Neural cell (in vitro differentiated cells): Measurements from ENCODE around the gene EVL. TPM values are rescaled to one million over a fixed set of nuclear protein-coding genes. Genes with fewer than 3 reads are reported as not detected.

Source experiments
- H2AFZ ChIP-seq: fragments of 200-600, 300-800 bp; sonication (generic), shearing (Covaris generic); 2 replicates; pipeline ENCODE4 v1.6.0; 2014; ENCODE audit warnings: low read depth, mild to moderate bottlenecking, antibody characterized with exemption, low read length, moderate library complexity
- H3F3A ChIP-seq: fragments of 200-600 bp; shearing (Covaris generic); 2 replicates; pipeline ENCODE4 v1.6.1; 2016; ENCODE audit warnings: mild to moderate bottlenecking, moderate library complexity, mixed read lengths, antibody characterized with exemption, low read length; ENCODE audit not compliant: insufficient read depth, poor library complexity, severe bottlenecking
- H3K27ac ChIP-seq: fragments of 200-600, 300-800 bp; sonication (generic), shearing (Covaris generic); 2 replicates; pipeline ENCODE4 v1.5.1; 2014; ENCODE audit warnings: mild to moderate bottlenecking, low read length, moderate library complexity
- H3K27me3 ChIP-seq: fragments of 300-800, 200-600 bp; sonication (generic), shearing (Covaris generic); 2 replicates; pipeline ENCODE4 v1.6.0; 2014; ENCODE audit warnings: mild to moderate bottlenecking, low read depth, low read length, moderate library complexity; ENCODE audit not compliant: insufficient read depth
- H3K36me3 ChIP-seq: fragments of 300-800, 200-600 bp; sonication (generic), shearing (Covaris generic); 2 replicates; pipeline ENCODE4 v1.5.1; 2014; ENCODE audit warnings: mild to moderate bottlenecking, antibody characterized with exemption, low read length, moderate library complexity; ENCODE audit not compliant: insufficient read depth
- H3K4me2 ChIP-seq: fragments of 300-800, 200-600 bp; sonication (generic), shearing (Covaris generic); 2 replicates; pipeline ENCODE4 v1.6.0; 2014; ENCODE audit warnings: mild to moderate bottlenecking, low read length
- H3K4me3 ChIP-seq: fragments of 300-800, 200-600 bp; sonication (generic), shearing (Covaris generic); 2 replicates; pipeline ENCODE4 v1.5.1; 2014; ENCODE audit warnings: mild to moderate bottlenecking, low read length, moderate library complexity
- H3K79me2 ChIP-seq: fragments of 200-600 bp; shearing (Covaris generic); replicated peaks from 2 replicates; pipeline ENCODE4 v1.6.0; 2014; ENCODE audit warnings: mild to moderate bottlenecking, low read length, moderate library complexity; ENCODE audit not compliant: insufficient read depth
- H3K9ac ChIP-seq: fragments of 300-800, 200-600 bp; sonication (generic), shearing (Covaris generic); 2 replicates; pipeline ENCODE4 v1.6.1; 2016; ENCODE audit warnings: mild to moderate bottlenecking, low read length, mixed read lengths
- H3K9me2 ChIP-seq: fragments of 200-600 bp; shearing (Covaris generic); 2 replicates; pipeline ENCODE4 v1.6.1; 2016; ENCODE audit warnings: mild to moderate bottlenecking, low read length, mixed read lengths; ENCODE audit not compliant: insufficient read depth
- H3K9me3 ChIP-seq: fragments of 200-600, 300-800 bp; sonication (generic), shearing (Covaris generic); 2 replicates; pipeline ENCODE4 v1.6.1; 2016; ENCODE audit warnings: mild to moderate bottlenecking, mixed run types, low read length, moderate library complexity, mixed read lengths
- H4K20me1 ChIP-seq: fragments of 200-600 bp; shearing (Covaris generic); 2 replicates; pipeline ENCODE4 v1.6.1; 2016; ENCODE audit warnings: mild to moderate bottlenecking, mixed run types; ENCODE audit not compliant: insufficient read depth
- CTCF ChIP-seq: fragments of 450-650 bp; IDR thresholded peaks from 2 replicates; pipeline ENCODE4 v1.5.1; 2014; ENCODE audit warnings: antibody characterized with exemption, mild to moderate bottlenecking, moderate library complexity; ENCODE audit not compliant: poor library complexity, severe bottlenecking
- EP300 ChIP-seq: fragments of 450-650 bp; conservative IDR thresholded peaks from 2 replicates; pipeline ENCODE4 v1.6.1; 2014; ENCODE audit warnings: antibody characterized with exemption, mild to moderate bottlenecking, moderate library complexity; ENCODE audit not compliant: poor library complexity, severe bottlenecking
- EZH2 ChIP-seq: fragments of 200-600, 300-800 bp; shearing (Covaris generic), sonication (generic); IDR thresholded peaks from 2 replicates; pipeline ENCODE4 v1.6.1; 2014; ENCODE audit warnings: antibody characterized with exemption, low read length, borderline replicate concordance, mild to moderate bottlenecking; ENCODE audit not compliant: insufficient read depth, poor library complexity, severe bottlenecking
- MXI1 ChIP-seq: fragments of 450-650 bp; conservative IDR thresholded peaks from 2 replicates; pipeline ENCODE4 v1.6.1; 2014; ENCODE audit warnings: antibody characterized with exemption, mild to moderate bottlenecking; ENCODE audit not compliant: poor library complexity, severe bottlenecking
- POLR2AphosphoS5 ChIP-seq: IDR thresholded peaks from 2 replicates; pipeline ENCODE4 v1.6.1; 2012
- RAD21 ChIP-seq: fragments of 450-650 bp; conservative IDR thresholded peaks from 2 replicates; pipeline ENCODE4 v1.6.1; 2014; ENCODE audit warnings: antibody characterized with exemption, mild to moderate bottlenecking, moderate library complexity
- REST ChIP-seq: IDR thresholded peaks from 2 replicates; pipeline ENCODE4 v1.6.1; 2012; ENCODE audit warnings: borderline replicate concordance
- SMC3 ChIP-seq: fragments of 450-650 bp; conservative IDR thresholded peaks from 2 replicates; pipeline ENCODE4 v1.6.1; 2014; ENCODE audit warnings: antibody characterized with exemption, mild to moderate bottlenecking, moderate library complexity; ENCODE audit not compliant: poor library complexity
- TAF1 ChIP-seq: IDR thresholded peaks from 2 replicates; pipeline ENCODE4 v1.6.1; 2012; ENCODE audit warnings: low read depth
- polyA plus RNA-seq: library from polyadenylated mRNA; depleted of rRNA; stranded (reverse); fragments of >200 nt; gene quantifications from 2 replicates; pipeline ENCODE4 v1.2.3, GENCODE V29; 2014

EVL gene
- polyA plus RNA-seq, 1 donor from 2014 or later = 387 TPM

GRCh38 chr14:100117633-100118395 lies 52.6 kb downstream of the EVL start:
- Histone ChIP-seq H3K9ac (no peak overlapping the region), H2AFZ (no peak overlapping the region), H4K20me1 (peaks cover 7% of the 10 kb centered on the region), H3F3A (no peaks in the 10 kb centered on the region), H3K4me3 (no peak overlapping the region), H3K79me2 (no peaks in the 10 kb centered on the region), H3K9me2 (no peaks in the 10 kb centered on the region), H3K4me2 (no peak overlapping the region), H3K36me3 (no peaks in the 10 kb centered on the region), H3K9me3 (no peaks in the 10 kb centered on the region), H3K27me3 (no peaks in the 10 kb centered on the region), H3K27ac (no peak overlapping the region)
- no peak for TF ChIP-seq TAF1

- Histone ChIP-seq H3F3A (no peaks in the 10 kb centered on the region), H3K79me2 (no peaks in the 10 kb centered on the region), H4K20me1 (peaks cover 5% of the 10 kb centered on the region), H3K4me2 (no peak overlapping the region), H3K27ac (no peak overlapping the region), H3K9ac (no peak overlapping the region), H3K9me2 (no peaks in the 10 kb centered on the region), H2AFZ (no peak overlapping the region), H3K36me3 (no peaks in the 10 kb centered on the region), H3K9me3 (no peaks in the 10 kb centered on the region), H3K4me3 (no peak overlapping the region), H3K27me3 (no peaks in the 10 kb centered on the region)
- TF ChIP-seq MXI1 (no peak), EZH2 (no peak), POLR2AphosphoS5 (no peak), SMC3 (no peak), REST (no peak), CTCF (no peak), TAF1 (no peak), RAD21 (no peak), EP300 (no peak)
Measured at GRCh38 chr14:100118396-100119011, 53.3 kb downstream of the EVL start.
